GM18508 (cell line): Measurements from ENCODE around the gene GBA3.

ENCODE experiments used
- ATAC-seq: cut with Tn5 transposase; IDR thresholded peaks from one replicate; pipeline ENCODE4 v1.9.1; 2021; ENCODE audit warnings: moderate number of reproducible peaks; ENCODE audit not compliant: insufficient read depth, unreplicated experiment

Gene GBA3

GRCh38 chr4:22766068-22766467 lies 73.3 kb downstream of the GBA3 start:
- no peak for ATAC-seq

GRCh38 chr4:22778547-22779163 lies 85.9 kb downstream of the GBA3 start:
- ATAC-seq: no peak

- ATAC-seq: no peak
Measured at GRCh38 chr4:22780317-22780716, 87.6 kb downstream of the GBA3 start.

- ATAC-seq: no peak
Measured at GRCh38 chr4:22780797-22781196, 88.1 kb downstream of the GBA3 start.

- ATAC-seq: no peak
Measured at GRCh38 chr4:22787753-22788375, 95.1 kb downstream of the GBA3 start.

GRCh38 chr4:22790631-22791030 lies 97.9 kb downstream of the GBA3 start:
- ATAC-seq: no peak

- ATAC-seq: no peak
Measured at GRCh38 chr4:22794732-22795131, 102.0 kb downstream of the GBA3 start.

- ATAC-seq: no peak
Measured at GRCh38 chr4:22801391-22801790, 108.7 kb downstream of the GBA3 start.

- no peak for ATAC-seq
Measured at GRCh38 chr4:22802876-22803275, 110.1 kb downstream of the GBA3 start.

- ATAC-seq: no peak
Measured at GRCh38 chr4:22803512-22803911, 110.8 kb downstream of the GBA3 start.

- ATAC-seq: no peak
Measured at GRCh38 chr4:22814906-22815305, 122.2 kb downstream of the GBA3 start.

- no peak for ATAC-seq
Measured at GRCh38 chr4:22824091-22824490, 131.4 kb downstream of the GBA3 start.

- ATAC-seq: no peak
Measured at GRCh38 chr4:22842360-22843018, 149.8 kb downstream of the GBA3 start.

GRCh38 chr4:22848332-22848731 lies 155.6 kb downstream of the GBA3 start:
- no peak for ATAC-seq

GRCh38 chr4:22850055-22850454 lies 157.3 kb downstream of the GBA3 start:
- no peak for ATAC-seq

GRCh38 chr4:22850630-22851029 lies 157.9 kb downstream of the GBA3 start:
- ATAC-seq: no peak

GRCh38 chr4:22857411-22857810 lies 164.7 kb downstream of the GBA3 start:
- ATAC-seq: no peak

GRCh38 chr4:22859318-22859717 lies 166.6 kb downstream of the GBA3 start:
- no peak for ATAC-seq
